ENCODE data around the gene RAB3B.
"Not testable (repeated sequence)": the region's sequence is repeated elsewhere in the genome, so short reads cannot be mapped to it uniquely, and the experiment has no call there.

The RAB3B gene

DNA sequence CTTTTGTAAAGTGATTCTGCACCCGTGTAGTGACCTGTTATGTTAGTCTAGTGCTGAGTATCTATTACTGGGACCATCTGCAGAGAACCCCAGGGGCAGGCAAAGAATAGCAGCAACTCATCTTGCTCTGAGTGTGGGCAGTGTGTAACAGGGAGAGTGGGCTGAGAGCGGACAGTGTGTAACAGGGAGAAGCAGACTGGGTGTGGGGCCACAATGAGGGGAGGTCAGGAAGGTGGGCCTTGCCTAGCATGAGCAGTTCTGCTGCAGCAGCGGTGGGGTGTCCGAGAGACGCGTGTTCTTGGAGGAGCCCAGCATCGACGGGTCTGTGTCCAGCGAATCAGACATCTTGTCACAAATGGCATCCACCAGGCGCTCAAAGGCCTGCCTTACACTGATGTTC lies 70.8 kb downstream of the RAB3B start:
- DNase-seq (ENCODE audit: low spot score), result no peak

DNA sequence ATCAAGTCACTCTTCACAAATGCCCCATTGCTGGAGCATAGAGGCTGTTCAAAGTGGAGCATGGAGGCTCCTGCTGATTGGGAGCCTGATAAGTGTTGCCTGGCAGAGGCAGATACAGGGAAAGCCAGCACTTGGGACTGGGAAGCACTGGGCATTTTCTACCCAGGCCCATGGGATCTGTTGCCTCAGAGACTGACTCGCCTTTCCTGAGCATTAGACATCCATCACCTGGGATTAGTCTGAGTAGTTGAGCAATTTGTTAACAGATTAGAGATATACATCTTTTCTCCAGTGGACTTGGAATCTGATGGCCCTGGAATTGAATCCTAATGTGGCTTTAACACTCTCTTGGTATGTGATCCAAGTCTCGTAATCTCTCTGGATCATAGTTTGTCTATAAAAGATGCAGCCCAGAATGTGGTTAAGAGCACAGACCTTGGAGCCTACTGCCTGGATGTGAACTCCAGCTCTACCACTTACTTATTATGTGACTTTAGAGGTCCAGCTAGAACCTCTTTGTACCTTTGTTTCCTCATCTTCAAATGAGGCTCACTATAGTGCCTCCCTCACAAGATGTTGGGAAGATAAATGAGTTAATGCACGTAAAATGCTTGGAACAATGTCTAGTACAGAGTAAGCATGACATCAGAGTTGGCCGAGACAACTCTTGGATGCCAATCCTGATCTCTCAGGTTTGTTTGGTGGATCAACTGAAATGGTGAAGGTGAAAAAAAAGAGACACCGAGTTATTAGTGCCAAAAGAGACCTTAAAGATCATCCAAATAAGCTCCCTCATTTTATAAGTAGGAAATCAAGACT lies 73.7 kb downstream of the RAB3B start:
- DNase-seq (ENCODE audit: low spot score), result no peak

DNA sequence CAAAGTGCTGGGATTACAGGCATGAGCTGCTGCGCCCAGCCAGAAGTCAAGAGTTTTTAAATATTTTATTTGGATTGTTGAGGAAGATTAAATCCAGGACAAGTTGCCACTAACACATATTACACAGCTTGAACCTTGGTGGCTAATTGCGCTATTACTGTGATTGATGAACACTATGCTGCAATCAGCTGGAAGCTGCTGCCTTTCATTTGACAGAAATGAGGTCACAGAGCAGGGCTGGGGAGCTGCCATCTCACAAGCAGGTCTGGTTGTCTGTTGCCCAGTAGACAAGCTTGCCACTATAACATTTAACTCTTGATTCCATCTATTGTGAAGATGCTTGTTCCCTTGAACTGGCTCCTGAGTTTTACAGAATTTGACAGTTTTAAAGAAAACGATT lies 74.5 kb downstream of the RAB3B start:
- DNase-seq (ENCODE audit: low spot score), result no peak

DNA sequence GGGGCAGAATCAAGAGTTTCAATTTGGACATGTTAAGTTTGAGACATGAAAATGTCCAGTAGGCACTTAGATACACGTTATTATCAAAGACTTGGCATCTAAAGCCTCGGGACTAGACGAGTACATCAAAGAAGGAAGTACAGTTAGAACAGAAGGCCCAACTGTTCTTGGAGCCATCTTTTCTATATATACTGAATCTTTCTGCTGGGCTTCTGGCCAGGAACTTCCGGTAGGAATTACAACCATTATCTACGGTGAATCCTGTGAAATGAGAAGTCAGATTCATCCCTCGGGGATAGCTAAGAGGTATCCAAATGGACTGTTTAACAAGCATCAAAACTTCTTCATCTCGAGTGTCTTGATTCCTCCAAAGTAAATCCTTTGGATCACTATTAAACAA lies 77.6 kb downstream of the RAB3B start:
- no peak for DNase-seq (ENCODE audit: low spot score)

DNA sequence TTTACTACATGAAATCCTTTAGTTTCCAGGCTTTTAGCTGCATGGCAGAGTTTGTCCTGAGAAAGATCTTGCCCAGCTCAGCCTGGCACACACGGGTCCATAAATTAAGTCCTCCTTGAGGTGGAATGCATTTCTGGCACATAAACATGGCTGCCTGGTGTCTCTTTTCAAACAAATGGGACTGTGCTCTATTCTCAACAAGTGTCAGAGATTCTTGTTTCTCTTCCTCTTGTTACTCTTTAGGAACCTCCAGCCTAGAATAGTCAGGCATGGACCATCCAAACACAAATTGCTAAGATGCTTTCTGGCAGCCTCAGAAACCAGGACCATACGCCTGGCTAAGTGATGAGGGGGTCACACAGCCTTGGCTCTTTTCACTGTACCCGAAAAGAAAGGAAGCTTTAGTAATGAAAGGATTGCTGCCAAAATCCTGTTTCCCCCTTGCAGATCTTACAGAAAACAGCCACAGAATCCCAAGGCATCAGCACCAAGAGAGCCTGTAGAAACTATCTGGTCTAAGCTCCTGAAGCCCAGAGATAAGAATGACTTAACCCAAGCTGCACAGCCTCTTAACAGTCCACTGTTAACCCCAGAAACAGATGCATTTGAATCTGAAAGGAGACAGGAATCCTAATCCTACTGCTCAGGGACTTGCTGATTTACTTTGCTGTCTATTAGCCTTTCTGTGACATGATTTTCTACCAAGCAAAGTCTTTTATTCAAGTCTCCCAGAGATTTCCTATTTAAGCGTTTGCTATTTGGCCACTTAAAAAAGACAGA lies 80.1 kb downstream of the RAB3B start:
- DNase-seq (ENCODE audit: low spot score), result no peak

DNA sequence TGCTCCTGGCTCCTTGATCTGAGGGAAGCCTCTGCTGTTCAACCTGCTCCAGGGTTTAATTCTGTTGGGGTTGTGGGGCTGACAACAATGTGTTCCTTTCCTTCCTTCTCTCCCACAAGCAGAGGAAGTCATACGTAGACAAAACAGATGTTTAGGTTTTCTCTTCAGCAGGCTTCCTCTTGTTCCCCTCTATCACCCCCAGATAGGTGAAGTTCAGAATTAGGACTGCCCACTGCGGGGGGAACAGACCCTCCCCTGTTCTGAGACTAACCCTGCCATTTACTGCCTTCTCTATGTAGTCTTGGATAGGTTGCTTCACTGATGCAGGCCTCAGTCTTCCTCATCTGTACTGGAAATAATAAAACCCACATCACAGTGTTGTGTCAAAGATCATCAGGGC lies 82.0 kb downstream of the RAB3B start:
- DNase-seq (ENCODE audit: low spot score), result no peak

DNA sequence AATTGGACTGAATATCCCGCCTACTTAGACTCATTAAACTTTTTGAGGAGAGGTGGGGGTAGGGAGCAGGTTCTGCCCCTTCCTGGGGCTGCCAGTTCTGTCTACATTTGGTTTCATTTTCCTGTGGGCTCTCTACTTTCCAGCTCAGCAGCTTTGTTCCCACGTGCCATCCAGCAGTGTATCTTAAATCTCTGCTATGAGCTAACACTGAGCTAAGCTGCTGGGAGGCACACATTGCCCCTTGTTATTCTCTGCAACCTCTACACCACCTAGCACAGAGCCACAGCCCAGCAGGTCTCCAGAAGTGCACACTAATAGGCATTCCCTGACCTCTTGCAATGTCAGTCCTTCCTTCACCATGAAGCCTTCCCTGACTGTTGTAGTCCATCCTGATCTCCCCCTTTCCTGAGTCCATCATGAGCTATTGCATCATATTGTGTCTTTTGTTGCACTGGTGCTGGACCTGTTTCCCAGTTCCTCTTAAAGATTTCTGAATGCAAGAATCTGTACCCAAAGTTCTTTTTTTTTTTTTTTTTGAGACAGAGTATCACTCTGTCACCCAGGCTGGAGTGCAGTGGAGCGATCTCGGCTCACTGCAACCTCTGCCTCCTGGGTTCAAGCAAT lies 83.3 kb downstream of the RAB3B start:
- no peak for DNase-seq (ENCODE audit: low spot score)

DNA sequence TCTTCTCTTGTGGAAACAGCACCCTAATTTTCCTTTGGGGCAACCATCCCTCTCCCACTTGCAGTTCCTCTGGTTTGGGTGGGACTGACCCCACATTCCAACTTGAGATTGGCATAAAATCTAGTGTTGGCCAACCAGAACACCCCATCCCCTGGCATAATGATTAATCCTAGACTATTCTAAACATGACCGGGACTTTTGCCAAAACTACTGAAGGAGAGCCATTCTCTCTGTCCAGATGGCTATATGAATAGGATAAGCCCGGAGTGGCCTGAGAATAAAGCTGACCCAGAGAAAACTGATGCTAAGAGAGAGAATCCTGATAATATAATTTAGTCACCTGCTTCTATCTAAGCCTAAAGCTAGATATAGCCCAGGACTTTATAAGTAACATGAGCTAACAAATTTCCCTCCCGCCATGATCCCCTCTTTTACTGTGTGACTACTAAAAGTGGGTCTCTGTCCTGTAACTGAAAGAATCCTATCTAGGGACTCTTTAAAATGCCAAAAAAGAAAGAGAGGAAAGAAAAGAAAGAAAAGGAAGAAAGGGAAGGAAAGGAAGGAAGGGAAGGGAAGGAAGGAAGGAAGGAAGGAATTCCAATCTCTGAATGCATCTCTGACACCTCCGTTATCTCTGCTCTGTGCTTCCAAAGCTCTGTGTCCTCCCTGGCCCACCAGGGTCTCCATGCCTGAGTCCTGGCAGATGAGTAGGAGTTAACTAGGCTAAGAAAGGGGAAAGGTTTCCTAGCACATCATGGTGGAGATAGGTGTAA lies 84.0 kb downstream of the RAB3B start:
- DNase-seq (ENCODE audit: low spot score), result peak; percentile 67

DNA sequence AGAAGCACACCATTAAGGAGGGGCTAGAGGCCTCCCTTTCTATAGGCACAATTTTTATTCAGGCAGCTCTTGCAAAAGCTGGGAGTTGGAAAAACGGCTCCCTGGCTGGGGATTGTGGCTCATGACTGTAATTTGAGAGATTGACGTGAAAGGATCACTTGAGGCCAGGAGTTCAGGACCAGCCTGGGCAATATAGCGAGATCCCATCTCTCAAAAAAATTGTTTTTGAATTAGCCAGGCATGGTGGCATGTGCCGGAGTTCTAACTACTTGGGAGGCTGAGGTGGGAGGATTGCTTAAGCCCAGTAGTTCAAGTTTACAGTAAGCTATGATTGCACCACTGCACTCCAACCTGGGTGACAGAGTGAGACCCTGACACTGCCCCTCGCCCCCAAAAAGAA lies 88.0 kb downstream of the RAB3B start:
- no peak for DNase-seq (ENCODE audit: low spot score)

DNA sequence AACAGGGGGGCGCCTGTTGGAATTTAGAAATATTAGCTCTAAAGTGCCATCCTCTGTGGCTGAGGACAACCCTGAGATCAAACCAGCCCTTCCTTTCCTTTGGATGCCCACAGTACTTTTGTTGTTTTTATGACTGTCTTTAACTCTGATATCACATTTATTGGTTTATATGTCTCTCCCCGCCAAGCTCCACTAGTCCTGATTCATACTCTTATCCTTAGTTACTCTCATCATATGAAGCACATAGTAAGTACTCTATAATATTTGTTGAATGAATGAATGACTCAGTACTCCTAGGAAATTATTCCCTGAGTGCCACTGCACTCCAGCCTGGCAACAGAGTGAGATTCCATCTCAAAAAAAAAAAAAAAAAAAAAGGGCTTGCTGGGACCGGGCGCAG lies 89.3 kb downstream of the RAB3B start:
- DNase-seq (ENCODE audit: low spot score), result no peak

DNA sequence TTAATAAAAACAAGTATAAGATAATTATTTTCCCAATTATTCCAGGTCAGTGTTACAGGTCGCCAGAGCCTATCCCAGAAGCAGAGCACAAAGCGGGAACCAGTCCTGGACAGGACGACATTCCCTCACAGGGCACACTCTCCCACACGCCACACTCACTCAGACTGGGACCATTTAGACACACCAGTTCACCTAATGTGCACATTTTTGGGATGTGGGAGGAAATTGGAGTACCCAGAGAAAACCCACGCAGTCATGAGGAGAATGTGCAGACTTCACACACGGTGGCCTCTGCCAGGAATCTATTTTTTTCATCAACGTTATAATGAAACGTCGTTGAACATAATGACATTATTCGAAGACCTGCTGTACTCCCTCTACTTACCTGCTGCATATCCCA lies 91.5 kb downstream of the RAB3B start:
- no peak for DNase-seq (ENCODE audit: low spot score)

DNA sequence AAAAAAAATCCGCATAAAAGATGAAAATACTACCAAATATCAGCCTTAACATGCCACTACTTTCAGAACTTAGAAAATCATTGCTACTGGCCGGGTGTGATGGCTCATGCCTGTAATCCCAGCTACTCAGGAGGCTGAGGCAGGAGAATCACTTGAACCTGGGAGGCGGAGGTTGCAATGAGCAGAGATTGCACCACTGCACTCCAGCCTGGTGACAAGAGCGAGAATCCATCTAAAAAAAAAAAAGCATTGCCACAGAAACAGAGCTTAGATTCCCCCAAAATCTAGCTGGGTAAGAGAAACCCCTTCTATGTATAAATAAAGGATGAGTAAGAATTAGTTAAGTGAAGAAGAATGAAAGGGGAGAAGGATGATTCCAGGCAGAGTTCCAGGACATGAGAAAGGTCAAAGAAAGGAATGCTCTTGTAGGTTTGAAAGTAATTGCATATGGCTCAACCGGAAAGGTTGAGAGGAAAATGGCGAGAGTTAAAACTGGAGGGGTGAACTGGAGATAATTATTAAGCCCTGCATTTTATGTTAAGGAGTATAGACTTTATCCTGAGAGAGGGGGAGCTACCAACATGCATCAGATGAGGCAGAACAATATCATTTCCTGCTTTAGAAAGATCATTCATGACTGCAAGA lies 92.3 kb downstream of the RAB3B start:
- peak; percentile 62 for DNase-seq (ENCODE audit: low spot score)

DNA sequence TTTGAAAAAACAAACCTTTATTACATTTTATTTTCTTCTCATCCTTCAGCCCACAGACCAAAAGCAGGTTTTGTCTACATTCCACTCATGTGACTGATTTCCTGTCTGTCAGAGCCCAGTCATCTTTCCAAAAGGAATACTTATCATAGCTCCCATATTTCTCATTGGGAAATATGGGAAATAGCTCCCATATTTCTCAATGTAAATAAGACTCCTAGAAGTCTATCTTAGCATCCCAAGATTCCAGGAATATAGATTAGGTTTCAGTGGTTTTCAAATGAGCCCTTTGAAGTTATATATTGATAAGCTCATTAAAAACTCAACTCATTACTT lies 92.8 kb downstream of the RAB3B start:
- DNase-seq (ENCODE audit: low spot score), result peak; percentile 74

DNA sequence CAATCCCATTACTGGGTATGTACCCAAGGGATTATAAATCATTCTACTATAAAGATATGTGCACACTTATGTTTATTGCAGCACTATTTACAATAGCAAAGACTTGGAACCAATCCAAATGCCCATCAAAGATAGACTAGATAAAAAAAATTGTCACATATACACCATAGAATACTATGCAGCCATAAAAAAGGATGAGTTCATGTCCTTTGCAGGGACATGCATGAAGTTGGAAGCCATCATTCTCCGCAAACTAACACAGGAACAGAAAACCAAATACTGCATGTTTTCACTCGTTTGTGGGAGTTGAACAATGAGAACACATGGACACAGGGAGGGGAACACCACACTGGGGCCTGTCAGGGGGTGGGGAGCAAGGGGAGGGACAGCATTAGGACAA lies 95.8 kb downstream of the RAB3B start:
- DNase-seq (ENCODE audit: low spot score), result not testable (repeated sequence)

DNA sequence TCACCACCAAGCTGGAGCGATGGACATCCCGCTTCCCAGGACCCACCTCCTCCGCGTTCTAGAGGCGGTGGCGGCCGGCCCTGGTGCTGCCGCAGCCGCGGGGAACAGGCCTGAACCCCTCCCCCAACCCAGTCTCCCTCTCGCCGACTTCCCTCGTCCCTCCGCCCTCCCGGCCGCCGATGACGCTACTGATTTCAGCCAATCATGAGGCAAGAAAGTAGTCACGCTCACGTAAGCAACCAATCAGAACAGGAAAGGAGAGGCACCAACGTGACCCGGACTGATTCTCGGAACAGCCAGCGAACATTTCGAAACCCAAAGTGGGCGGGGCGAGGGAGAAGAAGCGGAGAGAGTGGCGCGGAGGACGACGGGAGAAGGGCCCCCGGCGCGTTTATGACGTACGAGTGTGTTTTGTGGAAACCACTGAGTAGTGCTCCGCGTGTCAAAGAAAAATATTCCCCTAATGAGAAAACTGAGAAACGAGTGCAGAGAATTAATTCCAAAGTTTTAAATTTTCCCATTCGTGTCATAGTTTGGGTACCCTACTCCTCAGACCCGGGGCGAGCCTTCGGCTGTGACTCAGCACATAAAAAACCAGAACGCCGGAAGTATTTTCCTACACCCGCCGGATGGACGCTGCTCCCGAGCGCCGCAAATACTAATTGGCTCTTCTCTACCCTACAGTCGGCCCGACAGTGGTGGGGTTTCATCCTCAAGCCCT lies 111.7 kb downstream of the RAB3B start, which contains the start of gene NRDC:
Gene NRDC, minus strand, starts transcription at position 112 of the 721 bp plus-strand sequence. CDS start 112 bp downstream, outside the sequence.
- peak; percentile 97 for DNase-seq (ENCODE audit: low spot score)

DNA sequence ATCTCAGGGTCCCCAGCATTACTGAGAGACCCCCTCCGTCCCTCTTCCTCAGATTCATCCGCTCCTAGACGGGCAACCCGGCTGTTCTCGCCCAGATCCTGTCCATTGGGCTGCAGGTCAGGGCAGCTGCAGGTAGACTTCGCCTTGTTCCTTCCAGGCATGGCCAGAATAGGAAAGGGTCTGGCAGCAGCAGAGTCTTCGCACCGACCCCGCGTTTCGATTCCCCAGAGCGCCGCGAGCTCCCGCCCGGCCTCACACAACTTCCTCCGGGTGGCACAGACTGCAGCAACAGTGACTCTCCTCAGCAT lies 112.2 kb downstream of the RAB3B start:
- DNase-seq (ENCODE audit: low spot score), result no peak

DNA sequence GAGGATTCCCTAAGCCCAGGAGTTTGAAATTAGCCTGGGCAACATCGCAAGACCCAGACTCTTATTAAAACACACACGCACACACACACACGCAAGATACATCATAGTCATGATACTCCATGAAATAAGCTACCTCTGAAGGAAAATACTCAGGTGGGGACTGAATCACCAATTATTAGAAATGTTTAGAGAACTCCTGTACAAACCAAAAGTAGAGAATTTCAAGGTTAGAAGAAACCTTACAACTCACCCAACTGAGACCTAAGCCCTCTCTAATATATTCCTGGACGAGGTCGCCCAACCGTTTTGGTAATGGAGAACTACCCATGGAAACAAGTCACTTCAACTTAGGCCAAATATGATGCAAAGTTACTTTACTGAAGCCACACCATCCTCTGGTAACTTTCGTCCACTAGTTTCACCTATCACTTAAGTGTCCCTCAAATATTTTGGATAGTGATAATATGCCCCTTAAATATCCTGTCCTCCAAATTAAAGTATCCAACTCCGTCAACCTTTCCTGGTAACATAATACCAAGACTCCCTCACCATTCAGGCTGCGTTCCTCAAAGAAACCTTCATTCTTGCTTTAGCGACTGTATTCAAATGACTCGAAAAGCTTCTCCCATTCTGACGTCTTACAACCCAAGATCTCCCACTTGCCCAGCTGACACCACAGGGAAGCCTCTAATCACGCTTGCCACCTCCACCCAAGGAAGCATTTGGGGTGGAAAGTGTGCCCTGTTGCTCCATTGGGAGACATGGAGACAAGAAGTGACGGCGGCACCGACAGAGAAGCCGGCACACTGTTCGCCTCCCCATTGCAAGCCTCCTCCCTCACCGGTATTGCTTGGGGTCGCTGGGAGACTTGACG lies 112.8 kb downstream of the RAB3B start:
- peak; percentile 12 for DNase-seq (ENCODE audit: low spot score)

DNA sequence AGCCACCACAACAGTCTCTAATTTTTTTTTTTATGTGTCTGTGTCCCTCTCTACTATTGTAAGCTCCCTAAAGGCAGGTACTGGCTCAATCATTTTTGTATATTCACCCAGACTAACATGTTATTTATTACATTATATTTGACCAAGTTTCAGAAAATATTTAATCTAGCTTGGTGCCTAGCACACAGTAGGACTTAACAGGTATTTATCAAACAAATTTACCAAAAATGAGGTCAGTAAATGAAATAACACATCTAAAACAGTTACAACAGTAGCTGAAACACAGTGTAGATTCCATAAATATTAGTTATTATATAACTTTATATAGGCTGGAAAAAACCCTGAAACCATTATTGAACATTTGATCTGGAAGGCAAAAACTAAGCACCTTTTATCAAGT lies 114.7 kb downstream of the RAB3B start:
- DNase-seq (ENCODE audit: low spot score), result no peak

DNA sequence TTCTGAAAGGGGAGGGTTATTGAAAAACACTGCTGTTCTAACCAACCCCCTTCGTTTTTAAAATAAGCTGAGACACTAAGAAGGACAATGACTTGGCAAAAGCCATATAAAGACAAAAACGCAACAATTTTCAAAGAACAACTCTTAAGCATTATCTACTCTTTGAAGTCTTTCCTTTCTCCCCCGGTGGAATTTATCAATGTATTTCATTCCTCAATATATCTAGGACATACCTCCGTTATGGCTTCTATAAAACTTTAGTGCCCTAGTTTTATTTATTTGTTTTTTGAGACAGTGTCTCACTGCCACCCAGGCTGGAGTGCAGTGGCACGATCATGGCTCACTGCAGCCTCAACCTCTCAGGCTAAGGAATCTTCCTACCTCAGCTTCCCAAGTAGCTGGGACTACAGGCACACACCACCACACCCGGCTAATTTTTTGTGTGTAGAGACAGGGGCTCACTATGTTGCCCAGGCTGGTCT lies 115.2 kb downstream of the RAB3B start:
- DNase-seq (ENCODE audit: low spot score), result no peak

DNA sequence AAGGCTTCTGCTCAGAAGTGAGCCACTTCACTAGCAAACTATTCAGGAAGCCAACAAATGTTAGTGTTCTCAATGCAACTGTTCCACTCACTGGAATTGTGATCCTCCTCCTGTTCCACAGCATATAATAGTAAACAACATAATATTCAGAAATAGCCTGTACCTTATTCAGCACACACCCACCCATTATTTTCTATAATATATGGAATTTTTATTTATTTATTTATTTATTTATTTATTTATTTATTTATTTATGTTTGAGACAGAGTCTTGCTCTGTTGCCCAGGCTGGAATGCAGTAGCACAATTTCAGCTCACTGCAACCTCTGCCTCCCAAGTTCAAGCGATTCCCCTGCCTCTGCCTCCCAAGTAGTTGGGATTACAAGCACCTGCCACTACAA lies 117.2 kb downstream of the RAB3B start:
- not testable (repeated sequence) for DNase-seq (ENCODE audit: low spot score)
